Natural killer cell (primary cell): Measurements from ENCODE around the gene GNAT1. TPM values are rescaled to one million over a fixed set of nuclear protein-coding genes. Genes with fewer than 3 reads are reported as not detected.

Source experiments
- ATAC-seq, 3 donors: fragments of 150-1000 bp in 2 of 3; fragments of 200-7000 bp in 1 of 3; cut with Tn5 transposase; 1 replicate in 1 of 3; 2 replicates in 2 of 3; pipeline ENCODE4 v1.10.0; 2021; ENCODE audit warnings: mild to moderate bottlenecking in 2 of 3, moderate library complexity in 2 of 3
- DNase-seq, 2 donors: peaks; one replicate each; pipeline versions ENCODE4 v3.0.0 to v3.0.0-alpha.2; 2013 to 2021; ENCODE audit warnings: mixed read lengths in 1 of 2
- H3K27ac ChIP-seq: one replicate; pipeline ENCODE4 v1.5.1; 2013; ENCODE audit warnings: mild to moderate bottlenecking, low read length
- H3K27me3 ChIP-seq: one replicate; pipeline ENCODE4 v1.6.1; 2013; ENCODE audit warnings: low read length; ENCODE audit not compliant: control insufficient read depth, insufficient read depth
- H3K36me3 ChIP-seq: one replicate; pipeline ENCODE4 v1.6.1; 2013; ENCODE audit warnings: low read length; ENCODE audit not compliant: control insufficient read depth, insufficient read depth
- H3K4me1 ChIP-seq: one replicate; pipeline ENCODE4 v1.6.1; 2013; ENCODE audit warnings: low read length; ENCODE audit not compliant: control insufficient read depth, insufficient read depth
- H3K4me3 ChIP-seq: one replicate; pipeline ENCODE4 v1.5.1; 2013; ENCODE audit warnings: low read length
- H3K9me3 ChIP-seq: one replicate; pipeline ENCODE4 v1.6.1; 2013; ENCODE audit warnings: low read length; ENCODE audit not compliant: control insufficient read depth, insufficient read depth
- H3K27ac Mint-ChIP-seq, 2 donors: one replicate each; pipeline ENCODE4 v1.8.0; 2022; ENCODE audit warnings: mild to moderate bottlenecking in 2 of 2, mixed read lengths in 2 of 2, moderate library complexity in 1 of 2
- H3K27me3 Mint-ChIP-seq, 2 donors: one replicate each; pipeline ENCODE4 v1.8.0; 2022; ENCODE audit warnings: low read depth in 2 of 2, mixed read lengths in 2 of 2
- H3K36me3 Mint-ChIP-seq: one replicate; pipeline ENCODE4 v1.8.0; 2022; ENCODE audit warnings: mixed read lengths
- H3K4me1 Mint-ChIP-seq, 2 donors: one replicate each; pipeline ENCODE4 v1.8.0; 2022; ENCODE audit warnings: mixed read lengths in 2 of 2
- H3K4me3 Mint-ChIP-seq: one replicate; pipeline ENCODE4 v1.8.0; 2022; ENCODE audit warnings: mild to moderate bottlenecking, moderate library complexity, mixed read lengths
- H3K9me3 Mint-ChIP-seq, 2 donors: one replicate each; pipeline ENCODE4 v1.8.0; 2022; ENCODE audit warnings: mixed read lengths in 2 of 2
- CTCF ChIP-seq: fragments of 200-600 bp; IDR thresholded peaks from one replicate; pipeline ENCODE4 v1.8.0; 2022; ENCODE audit warnings: antibody characterized with exemption
- WGBS: methylation state at CpG from one replicate; pipeline ENCODE4 v1.1.7; 2013; ENCODE audit warnings: missing lambda C conversion rate; ENCODE audit not compliant: insufficient coverage; 5-methylcytosine and 5-hydroxymethylcytosine counted together
- intact Hi-C: fragments of 100-400 bp; cut with micrococcal nuclease; formaldehyde crosslinking; loops from one replicate; pipeline ENCODE4 v1.14.2; 2022
- total RNA-seq, 4 donors: library from RNA; stranded (reverse); fragments of 120-200 nt in 1 of 4; gene quantifications; one replicate each; pipeline versions ENCODE4 v1.2.3 to v1.2.4, GENCODE V29; 2013 to 2022

The GNAT1 gene
- total RNA-seq, 3 donors from 2014 or later (not counting 1 experiment from before 2014, with no cell fraction given): not detected

DNA sequence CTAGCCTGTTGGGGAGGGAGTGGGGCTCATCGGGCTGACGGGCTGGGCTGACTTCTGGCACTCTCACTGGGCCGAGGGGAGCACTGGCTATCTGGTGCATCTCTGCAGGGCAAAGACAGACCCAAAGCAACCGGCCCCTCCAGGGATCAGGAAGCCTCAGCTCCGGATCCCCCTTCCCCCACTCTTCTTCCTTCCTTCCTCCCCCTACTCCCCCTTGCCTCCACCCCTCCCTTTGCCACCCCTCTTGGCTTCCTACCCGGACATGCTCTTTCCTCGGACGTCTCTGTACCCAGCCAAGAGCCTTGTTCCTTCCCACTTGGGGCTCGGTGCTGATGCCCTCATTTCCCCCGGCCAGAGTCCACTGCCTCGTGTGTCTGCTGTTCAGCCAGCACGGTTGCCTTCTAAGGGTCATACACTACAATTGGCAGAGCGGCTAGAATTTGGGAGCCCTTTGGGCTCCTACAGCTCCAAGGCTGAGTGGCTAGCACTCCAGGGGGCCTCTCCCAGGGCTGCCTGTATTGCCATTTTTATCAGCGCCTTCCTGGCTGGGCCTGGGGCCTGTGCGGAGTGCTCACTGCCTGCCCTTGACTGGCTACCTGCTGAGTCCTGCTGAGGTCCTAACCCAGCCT is 25.4 kb upstream of the GNAT1 start:
- DNase-seq: no peak
- Histone ChIP-seq H3K4me3 (no peak overlapping the region), H3K4me1 (no peaks in the 10 kb centered on the region), H3K27ac (no peak overlapping the region), H3K27me3 (no peaks in the 10 kb centered on the region), H3K9me3 (no peaks in the 10 kb centered on the region), H3K36me3 (no peaks in the 10 kb centered on the region)
- no peaks in the 10 kb centered on the region for H3K27me3 Mint-ChIP-seq
- 56% methylated on average over 15 of the region's 15 CpGs for WGBS
- ATAC-seq: no peak
- no peak overlapping the region for H3K4me3 Mint-ChIP-seq
- no peaks in the 10 kb centered on the region for H3K4me1 Mint-ChIP-seq
- H3K9me3 Mint-ChIP-seq: no peaks in the 10 kb centered on the region
- intact Hi-C loops: no loop called here
- H3K27ac Mint-ChIP-seq: no peak overlapping the region
- H3K36me3 Mint-ChIP-seq: no peaks in the 10 kb centered on the region
- TF ChIP-seq CTCF: no peak

- intact Hi-C loops: no loop called here
- no peak for TF ChIP-seq CTCF
Observed at GRCh38 chr3:50166620-50167019, 24.8 kb upstream of the GNAT1 start.

GRCh38 chr3:50167069-50167840 is 24.2 kb upstream of the GNAT1 start:
- Histone ChIP-seq H3K4me3 (no peak overlapping the region), H3K27me3 (no peaks in the 10 kb centered on the region), H3K36me3 (no peaks in the 10 kb centered on the region), H3K27ac (no peak overlapping the region), H3K9me3 (no peaks in the 10 kb centered on the region), H3K4me1 (no peaks in the 10 kb centered on the region)
- intact Hi-C loops: no loop called here
- ATAC-seq (no peak), DNase-seq (no peak)
- no peak for TF ChIP-seq CTCF
- Mint-ChIP-seq H3K27me3 (no peaks in the 10 kb centered on the region), H3K4me3 (no peak overlapping the region), H3K36me3 (no peaks in the 10 kb centered on the region), H3K9me3 (no peaks in the 10 kb centered on the region), H3K4me1 (no peaks in the 10 kb centered on the region), H3K27ac (no peak overlapping the region)
- 79% methylated on average over 16 of the region's 16 CpGs for WGBS

More at GRCh38 chr3:50166620-50167019, 24.8 kb upstream of the GNAT1 start:
- no peak overlapping the region for H3K27ac ChIP-seq
- Mint-ChIP-seq H3K4me1 (no peaks in the 10 kb centered on the region), H3K9me3 (no peaks in the 10 kb centered on the region), H3K27me3 (no peaks in the 10 kb centered on the region), H3K4me3 (no peak overlapping the region), H3K36me3 (no peaks in the 10 kb centered on the region), H3K27ac (no peak overlapping the region)
- no peaks in the 10 kb centered on the region for H3K36me3 ChIP-seq
- H3K4me3 ChIP-seq: no peak overlapping the region
- no peak for ATAC-seq
- no peak for DNase-seq
- no peaks in the 10 kb centered on the region for H3K9me3 ChIP-seq
- H3K4me1 ChIP-seq: no peaks in the 10 kb centered on the region
- 77% methylated on average over 6 of the region's 6 CpGs for WGBS
- no peaks in the 10 kb centered on the region for H3K27me3 ChIP-seq
